ENCODE measurements around the gene FBXO40.

FBXO40 gene

DNA sequence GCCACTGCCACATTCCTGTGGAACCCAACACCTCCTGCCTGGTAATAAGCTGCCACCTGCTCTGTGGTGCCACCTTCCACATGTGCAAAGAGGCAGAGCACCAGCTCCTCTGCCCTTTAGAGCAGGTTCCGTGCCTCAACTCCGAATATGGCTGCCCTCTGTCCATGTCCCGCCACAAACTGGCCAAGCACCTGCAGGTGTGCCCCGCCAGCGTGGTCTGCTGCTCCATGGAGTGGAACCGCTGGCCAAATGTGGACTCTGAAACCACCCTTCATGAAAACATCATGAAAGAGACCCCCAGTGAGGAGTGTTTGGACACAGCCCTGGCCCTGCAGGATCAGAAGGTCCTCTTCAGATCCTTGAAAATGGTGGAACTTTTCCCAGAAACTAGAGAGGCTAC, 28.3 kb downstream of the FBXO40 start:
- no peak for FAIRE-seq

GRCh38 chr3:121624147-121624899, 31.1 kb downstream of the FBXO40 start:
- FAIRE-seq = no peak

DNA sequence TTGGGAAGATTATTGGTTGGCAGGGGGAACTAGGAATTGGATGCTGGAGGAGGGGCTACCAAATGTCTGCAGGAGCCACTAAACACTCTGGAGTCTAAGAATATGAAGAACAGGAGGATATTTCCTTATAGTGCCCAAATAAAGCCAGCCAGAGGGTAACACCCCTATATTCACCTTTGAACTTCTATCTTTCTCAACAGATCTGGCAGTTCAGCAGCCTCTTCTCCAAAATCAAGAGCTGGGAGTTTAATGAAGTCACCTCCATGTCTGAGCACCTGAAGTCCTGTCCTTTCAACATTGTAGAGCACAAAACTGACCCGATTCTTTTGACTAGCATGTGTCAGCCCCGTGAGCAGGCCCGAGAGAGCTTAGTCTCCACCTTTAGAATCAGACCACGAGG, 33.3 kb downstream of the FBXO40 start:
- FAIRE-seq = no peak

- no peak for FAIRE-seq
These were observed 34.0 kb downstream of the FBXO40 start for GRCh38 chr3:121627211-121627610.

DNA sequence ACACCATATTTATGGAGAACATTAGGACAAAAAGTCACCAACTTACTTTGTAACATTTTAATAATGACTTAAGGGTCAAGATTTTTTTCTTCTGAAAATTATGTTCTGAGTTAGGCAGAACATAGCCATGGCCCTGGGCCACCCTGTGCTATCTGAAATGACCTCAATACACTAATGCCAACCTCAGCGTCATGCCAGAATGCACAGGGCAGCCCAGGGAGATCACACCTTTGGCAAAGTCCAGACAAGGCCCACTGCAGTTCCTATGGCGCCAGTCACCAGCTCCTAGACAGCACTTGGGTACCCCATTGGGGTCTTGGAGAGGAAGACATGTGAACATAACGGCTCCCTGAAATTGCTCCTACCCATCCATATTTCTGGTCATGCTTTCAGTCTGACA, 34.4 kb downstream of the FBXO40 start:
- no peak for FAIRE-seq

DNA sequence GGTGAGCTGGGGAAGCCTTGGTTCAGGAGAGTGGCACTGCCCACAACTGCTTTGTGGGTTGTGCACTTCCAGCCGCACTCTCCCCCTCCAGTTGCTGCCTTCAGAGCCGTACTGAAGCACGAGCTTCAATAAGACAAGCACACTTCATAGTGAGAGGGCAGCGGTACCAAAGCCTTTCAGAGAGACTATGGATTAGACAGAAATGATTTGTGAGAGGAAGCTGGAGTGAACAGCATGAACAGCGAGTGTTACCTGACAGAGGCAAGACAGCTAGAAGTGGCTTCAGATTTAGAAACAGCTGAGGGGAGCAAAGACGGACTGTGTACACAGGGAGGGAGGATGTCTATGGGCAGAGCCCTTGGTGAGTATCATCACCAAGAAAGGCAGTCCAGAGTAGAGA, 36.4 kb downstream of the FBXO40 start:
- FAIRE-seq = no peak

DNA sequence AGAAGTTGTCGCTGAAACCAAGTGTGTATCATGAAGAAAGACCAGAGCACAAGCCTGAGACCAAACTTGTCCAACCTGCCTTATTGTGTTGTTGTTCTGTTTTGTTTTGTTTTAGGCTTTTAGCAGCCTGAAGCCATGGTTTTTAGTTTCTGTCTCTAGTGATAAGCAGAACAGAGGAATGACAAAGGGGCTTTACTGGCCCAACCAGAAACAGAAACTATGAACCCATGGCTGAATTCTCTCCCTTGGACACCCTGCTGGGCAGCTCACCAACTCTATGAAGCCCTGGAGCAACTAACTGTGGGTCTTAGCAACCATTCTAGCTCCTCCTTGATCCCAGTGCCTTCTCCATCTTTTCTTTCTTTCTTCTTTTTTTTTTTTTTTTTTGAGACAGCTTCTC, 37.2 kb downstream of the FBXO40 start:
- FAIRE-seq = no peak

DNA sequence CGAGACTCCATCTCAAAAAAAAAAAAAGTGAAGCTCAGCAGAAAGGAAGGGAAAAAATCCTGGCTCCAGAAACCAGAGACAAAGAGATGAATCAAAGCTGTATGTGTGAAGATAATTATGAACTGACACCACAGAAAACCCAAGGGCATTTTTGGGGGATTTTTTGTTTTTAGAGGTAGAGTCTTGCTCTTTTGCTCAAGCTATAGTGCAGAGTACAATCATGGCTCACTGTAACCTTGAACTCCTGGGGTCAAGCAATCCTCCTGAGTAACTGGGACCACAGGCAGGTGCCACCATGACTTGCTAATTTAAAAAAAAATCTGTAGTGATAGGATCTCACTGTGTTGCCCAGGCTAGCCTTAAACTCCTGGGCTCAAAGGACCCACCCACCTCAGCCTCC, 44.7 kb downstream of the FBXO40 start:
- no peak for FAIRE-seq

DNA sequence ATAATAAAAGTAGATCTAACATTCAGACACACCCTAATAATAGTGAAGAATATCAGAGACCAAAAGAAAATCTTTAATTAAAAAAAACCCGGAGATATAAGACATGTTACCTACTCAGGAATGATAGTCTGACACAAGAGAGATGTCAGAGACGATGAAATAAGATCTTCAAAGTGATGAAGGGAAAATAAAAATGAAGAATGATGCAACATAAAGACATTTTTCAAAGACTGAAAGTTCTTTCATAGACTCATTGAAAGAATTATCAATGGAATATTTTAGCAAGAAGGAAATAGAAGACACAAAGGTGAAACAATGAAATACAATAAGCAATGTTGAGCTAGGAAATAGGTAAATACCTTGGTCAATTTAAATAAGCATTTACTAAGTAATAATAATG, 47.9 kb downstream of the FBXO40 start:
- FAIRE-seq = no peak

GRCh38 chr3:121642601-121643314, 49.6 kb downstream of the FBXO40 start:
- no peak for FAIRE-seq

- no peak for FAIRE-seq
These were observed 51.9 kb downstream of the FBXO40 start for GRCh38 chr3:121645054-121645453.

DNA sequence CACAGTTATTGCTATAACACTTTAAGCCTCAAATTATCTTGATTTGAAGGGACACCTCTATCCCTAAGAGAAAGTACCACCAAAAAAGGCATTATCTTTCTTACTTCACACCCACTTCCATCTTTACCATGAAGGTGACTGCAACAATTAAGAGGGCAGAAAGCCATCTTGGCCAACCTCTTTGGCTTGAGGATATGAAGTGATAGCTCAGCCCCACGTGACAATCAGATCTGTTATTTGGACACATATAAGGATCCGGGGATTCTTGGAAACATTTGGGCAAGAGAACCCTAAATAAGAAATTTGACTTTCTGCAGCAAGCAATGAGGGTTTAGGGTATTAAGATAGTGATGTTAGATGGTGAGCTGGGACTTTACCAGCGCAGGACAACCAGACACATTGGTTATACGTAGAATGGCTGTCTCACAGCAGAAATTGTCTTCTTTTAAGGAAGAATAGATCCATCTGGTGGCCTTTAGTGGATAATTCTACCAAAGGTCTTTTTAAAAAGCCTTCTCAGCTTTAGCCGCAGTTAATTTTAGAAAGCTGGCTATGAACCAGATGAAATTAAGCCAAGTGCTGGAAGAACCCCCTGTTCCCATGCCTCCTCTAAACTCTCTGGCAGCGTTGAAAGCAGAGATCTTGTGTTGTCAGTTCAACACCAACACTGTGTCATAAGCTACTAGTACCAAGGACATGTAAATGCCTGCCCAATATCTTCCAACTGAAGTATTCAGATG, 55.2 kb downstream of the FBXO40 start:
- FAIRE-seq = no peak

GRCh38 chr3:121649645-121650044, 56.5 kb downstream of the FBXO40 start:
- no peak for FAIRE-seq

DNA sequence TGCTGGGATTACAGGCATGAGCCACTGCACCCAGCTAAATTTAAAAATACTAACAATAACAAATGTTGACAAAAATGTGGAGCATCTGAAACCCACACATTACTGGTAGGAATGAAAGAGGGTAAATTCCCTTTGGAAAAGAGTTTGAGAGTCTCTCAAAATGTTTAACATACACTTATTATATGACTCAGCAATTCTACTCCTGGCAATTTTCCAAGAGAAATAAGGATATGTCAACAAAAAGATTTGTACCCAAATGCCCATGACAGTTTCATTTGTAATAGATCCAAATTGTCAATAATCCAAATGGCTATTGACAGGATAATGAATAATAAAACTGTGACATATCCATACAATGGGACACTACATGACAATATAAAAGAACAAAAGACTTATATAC, 58.5 kb downstream of the FBXO40 start:
- FAIRE-seq = no peak

- FAIRE-seq = no peak
These were observed 61.6 kb downstream of the FBXO40 start for GRCh38 chr3:121654493-121655385.

DNA sequence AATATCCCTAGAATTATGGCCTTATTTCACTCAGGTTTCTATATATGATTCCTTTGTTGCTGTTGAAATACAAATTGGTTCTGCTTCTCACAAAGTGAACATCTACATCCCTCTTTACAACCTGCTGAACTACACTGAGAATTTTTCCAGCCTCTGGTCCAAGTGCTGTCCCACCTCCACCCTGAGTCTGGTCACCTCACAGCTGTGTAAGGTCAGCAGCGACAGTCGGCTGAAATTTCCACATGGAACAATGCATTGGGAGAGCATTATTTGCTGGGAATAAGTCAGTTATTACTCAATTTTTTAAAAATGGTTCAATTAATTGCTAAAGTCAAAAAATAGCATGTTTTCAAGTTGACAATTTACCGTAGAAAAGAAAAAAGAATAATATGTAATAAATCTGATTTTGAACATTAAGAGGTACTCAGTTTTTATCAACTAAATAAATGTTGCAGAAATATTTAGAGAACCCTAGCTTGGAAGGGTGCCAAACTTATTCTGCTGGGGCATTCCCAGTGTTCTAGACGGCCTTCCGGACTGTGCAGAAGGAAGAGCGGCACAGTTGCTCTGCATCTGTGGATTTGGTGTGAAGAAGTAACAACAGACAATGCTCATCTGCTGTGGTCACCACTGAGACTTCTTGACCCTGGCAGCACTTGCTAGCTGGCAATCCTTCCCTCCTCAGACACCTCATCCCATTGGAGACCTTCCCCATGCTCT, 65.7 kb downstream of the FBXO40 start:
- no peak for FAIRE-seq

GRCh38 chr3:121659586-121659985, 66.4 kb downstream of the FBXO40 start:
- no peak for FAIRE-seq

DNA sequence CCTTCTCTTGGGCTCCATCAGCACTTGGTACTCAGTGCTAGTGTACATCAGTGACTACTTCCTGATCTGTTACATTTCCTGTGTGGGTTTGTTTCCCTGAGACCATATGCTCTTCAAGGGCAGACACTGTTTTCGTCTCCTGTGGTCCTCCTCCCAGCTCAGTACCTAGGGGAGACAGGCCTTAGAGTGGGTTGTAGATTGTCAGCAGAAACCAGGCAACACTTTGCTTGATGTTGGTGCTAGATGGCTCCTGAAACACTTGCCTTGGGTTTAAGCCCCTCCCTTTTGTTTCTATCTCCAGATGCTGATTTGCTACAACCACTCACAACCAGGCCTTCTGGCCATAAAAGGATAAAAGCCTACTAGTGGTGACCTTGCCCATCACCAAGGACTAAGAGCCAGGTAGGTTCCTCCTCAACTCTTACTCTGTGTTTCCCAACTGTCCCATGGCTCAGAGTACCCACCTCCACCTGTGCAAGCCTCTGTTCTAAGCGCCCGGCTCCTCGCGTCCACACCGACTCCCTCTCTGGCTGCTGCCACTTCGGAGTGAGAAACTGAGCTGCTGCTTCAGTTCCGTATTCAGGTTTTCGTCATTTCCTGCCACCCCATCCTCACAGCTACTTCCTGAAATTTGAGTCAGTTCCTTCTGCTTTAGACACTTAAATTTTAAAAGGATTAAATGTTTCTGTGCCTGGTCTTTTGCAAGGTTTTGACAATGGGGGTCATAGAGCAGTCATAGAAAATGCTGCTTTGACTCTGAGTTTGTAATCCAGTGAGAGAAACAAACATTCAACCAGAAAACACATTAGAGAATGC, 67.4 kb downstream of the FBXO40 start, which contains the start of gene HCLS1:
HCLS1 (minus strand) TSS at position 548 of the 816 bp plus-strand sequence. CDS start 2,556 bp downstream, outside the sequence.
- no peak for FAIRE-seq

- FAIRE-seq = no peak
These were observed 68.2 kb downstream of the FBXO40 start for GRCh38 chr3:121661376-121661775.

GRCh38 chr3:121662742-121663141, 69.6 kb downstream of the FBXO40 start:
- FAIRE-seq = no peak
